ENCODE data around the gene CEACAM16. TPM values are rescaled to one million over a fixed set of nuclear protein-coding genes. Genes with fewer than 3 reads are reported as not detected.
A peak's percentile ranks its signal among the peaks of the same experiment; 100 is the strongest.

Gene CEACAM16
- total RNA-seq, 1 donor from 2014 or later, result not detected

DNA sequence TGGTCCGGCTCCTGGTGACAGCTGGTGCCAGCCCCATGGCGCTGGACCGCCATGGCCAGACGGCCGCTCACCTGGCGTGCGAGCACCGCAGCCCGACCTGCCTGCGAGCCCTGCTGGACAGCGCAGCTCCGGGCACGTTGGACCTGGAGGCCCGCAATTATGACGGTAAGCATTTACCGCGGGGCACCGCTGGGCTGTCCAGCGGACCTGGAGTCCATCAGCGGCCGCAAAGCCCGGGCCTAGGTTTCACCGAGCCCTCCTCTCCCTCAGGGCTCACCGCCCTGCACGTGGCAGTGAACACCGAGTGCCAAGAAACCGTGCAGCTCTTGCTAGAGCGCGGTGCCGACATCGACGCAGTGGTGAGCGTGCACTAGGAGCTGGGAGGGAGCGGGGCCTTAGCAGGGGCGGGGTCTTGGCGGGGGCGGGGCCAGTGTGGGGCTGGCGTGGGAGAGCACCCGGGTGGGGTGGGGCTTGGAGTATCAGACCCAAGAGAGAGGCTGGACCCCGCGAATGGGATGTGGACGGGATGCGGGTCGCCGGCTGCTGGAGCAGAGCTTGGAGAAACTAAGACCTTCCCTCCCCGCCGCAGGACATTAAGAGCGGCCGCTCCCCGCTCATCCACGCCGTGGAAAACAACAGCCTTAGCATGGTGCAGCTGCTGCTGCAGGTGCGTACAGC is 58.2 kb downstream of the CEACAM16 start:
- Mint-ChIP-seq H3K27ac (peak overlapping the region; percentile 91), H3K36me3 (ENCODE audit: insufficient read depth) (no peaks in the 10 kb centered on the region)
- peak; percentile 30 for DNase-seq (ENCODE audit: low spot score, unreplicated experiment)

DNA sequence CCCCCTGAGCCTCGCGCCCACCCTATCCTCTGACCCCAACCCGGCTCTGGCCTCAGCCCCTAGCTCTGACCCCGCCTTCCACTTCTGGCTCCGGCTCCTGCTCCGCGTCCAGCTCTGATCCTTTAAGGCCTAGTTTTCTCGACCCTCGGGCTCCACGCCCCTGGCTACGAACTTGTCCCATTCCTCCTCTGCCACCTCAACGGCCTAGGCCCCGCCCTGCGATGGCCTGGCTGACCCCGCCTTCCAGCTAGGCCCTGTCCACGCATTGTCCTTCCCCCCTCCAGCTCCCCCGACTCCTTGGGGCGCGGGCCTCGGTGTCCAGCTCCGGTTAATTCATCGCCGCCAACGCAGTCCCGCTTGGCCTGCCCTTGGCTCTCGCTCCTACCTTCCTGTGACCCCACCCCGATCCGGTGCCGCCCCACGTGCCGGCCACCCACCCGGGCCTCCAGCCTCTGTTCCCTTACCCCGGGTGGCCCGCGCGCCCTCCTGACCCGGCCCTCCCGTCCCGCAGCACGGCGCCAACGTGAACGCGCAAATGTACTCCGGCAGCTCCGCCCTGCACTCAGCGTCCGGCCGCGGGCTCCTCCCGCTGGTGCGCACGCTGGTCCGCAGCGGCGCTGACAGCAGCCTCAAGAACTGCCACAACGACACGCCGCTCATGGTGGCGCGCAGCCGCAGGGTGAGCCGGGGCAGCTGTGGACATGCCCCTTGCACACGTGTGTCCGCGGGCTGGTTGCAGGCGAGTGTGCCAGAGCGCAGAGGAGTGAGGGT is 59.0 kb downstream of the CEACAM16 start:
- peaks cover 42% of the 10 kb centered on the region for H3K27me3 Mint-ChIP-seq
- TF ChIP-seq, protein P1, sequence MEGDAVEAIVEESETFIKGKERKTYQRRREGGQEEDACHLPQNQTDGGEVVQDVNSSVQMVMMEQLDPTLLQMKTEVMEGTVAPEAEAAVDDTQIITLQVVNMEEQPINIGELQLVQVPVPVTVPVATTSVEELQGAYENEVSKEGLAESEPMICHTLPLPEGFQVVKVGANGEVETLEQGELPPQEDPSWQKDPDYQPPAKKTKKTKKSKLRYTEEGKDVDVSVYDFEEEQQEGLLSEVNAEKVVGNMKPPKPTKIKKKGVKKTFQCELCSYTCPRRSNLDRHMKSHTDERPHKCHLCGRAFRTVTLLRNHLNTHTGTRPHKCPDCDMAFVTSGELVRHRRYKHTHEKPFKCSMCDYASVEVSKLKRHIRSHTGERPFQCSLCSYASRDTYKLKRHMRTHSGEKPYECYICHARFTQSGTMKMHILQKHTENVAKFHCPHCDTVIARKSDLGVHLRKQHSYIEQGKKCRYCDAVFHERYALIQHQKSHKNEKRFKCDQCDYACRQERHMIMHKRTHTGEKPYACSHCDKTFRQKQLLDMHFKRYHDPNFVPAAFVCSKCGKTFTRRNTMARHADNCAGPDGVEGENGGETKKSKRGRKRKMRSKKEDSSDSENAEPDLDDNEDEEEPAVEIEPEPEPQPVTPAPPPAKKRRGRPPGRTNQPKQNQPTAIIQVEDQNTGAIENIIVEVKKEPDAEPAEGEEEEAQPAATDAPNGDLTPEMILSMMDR (IDR thresholded peaks at IDR 0.05; ENCODE audit: unreplicated experiment), result peak; percentile 18
- peak overlapping the region; percentile 79 for H3K4me3 Mint-ChIP-seq (ENCODE audit: low read depth)
- no peaks in the 10 kb centered on the region for H3K9me3 Mint-ChIP-seq (ENCODE audit: low read depth)
- peak; percentile 47 for DNase-seq (ENCODE audit: low spot score, unreplicated experiment)
- H3K27ac Mint-ChIP-seq, result peak overlapping the region; percentile 91
- H3K4me1 Mint-ChIP-seq (ENCODE audit: low read depth), result peaks cover 18% of the 10 kb centered on the region
- H3K36me3 Mint-ChIP-seq (ENCODE audit: insufficient read depth), result no peaks in the 10 kb centered on the region

More for the DNA sequence above, 58.2 kb downstream of the CEACAM16 start:
- H3K27me3 Mint-ChIP-seq, result peaks cover 48% of the 10 kb centered on the region
- no peaks in the 10 kb centered on the region for H3K9me3 Mint-ChIP-seq (ENCODE audit: low read depth)
- peaks cover 18% of the 10 kb centered on the region for H3K4me1 Mint-ChIP-seq (ENCODE audit: low read depth)
- H3K4me3 Mint-ChIP-seq (ENCODE audit: low read depth), result peak overlapping the region; percentile 79
- TF ChIP-seq, protein P1 (IDR thresholded peaks at IDR 0.05; ENCODE audit: unreplicated experiment), result no peak

DNA sequence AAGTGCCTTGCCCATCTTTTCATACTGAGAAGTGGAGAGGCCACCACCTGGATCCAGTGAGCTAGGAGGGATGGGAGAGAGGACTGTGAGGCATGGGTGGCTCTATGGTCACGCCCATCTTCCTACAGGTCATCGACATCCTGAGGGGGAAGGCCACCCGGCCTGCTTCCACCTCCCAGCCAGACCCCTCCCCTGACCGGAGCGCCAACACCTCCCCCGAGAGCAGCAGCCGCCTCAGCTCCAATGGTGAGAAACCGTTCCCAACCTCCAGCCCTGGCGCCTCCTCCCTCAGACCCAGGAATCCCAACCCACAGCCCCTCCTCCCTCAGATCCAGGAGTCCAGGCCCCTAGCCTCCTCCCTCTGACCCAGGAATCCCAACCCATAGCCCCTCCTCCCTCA is 59.6 kb downstream of the CEACAM16 start:
- TF ChIP-seq, protein P1 (IDR thresholded peaks at IDR 0.05; ENCODE audit: unreplicated experiment), result no peak
- Mint-ChIP-seq H3K27me3 (peaks cover 40% of the 10 kb centered on the region), H3K4me1 (ENCODE audit: low read depth) (peaks cover 16% of the 10 kb centered on the region), H3K36me3 (ENCODE audit: insufficient read depth) (no peaks in the 10 kb centered on the region), H3K27ac (peak overlapping the region; percentile 80), H3K4me3 (ENCODE audit: low read depth) (peak overlapping the region; percentile 79), H3K9me3 (ENCODE audit: low read depth) (no peaks in the 10 kb centered on the region)
- DNase-seq (ENCODE audit: low spot score, unreplicated experiment), result no peak

DNA sequence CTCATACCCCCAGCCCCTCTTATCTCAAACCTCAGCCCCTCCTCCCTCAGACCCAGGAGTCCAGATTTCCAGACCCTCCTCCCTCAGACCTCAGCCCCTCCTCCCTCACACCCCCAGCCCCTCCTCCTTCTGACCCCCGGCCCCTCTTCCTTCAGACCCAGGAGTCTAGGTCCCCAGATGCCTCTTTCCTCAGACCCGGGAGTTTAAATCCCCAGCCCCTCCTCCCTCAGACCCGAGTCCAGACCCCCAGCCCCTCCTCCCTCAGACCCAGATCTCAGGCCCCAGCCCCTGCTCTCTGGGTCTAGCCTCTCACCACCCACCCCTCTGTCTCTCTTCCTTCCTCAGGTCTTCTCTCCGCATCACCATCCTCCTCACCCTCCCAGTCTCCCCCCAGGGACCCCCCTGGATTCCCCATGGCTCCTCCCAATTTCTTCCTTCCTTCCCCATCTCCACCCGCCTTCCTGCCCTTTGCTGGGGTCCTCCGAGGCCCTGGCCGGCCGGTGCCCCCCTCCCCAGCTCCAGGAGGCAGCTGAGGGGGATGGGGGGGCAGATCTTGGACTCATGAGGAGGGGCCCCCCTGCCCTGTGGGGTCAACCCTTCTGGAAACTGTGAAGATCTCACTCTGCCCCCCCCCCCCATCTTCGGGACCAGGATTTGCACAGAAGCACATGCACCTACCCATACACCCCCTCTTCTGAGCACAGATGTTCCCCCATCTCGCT is 60.3 kb downstream of the CEACAM16 start:
- peaks cover 37% of the 10 kb centered on the region for H3K27me3 Mint-ChIP-seq
- no peak overlapping the region for H3K4me3 Mint-ChIP-seq (ENCODE audit: low read depth)
- H3K36me3 Mint-ChIP-seq (ENCODE audit: insufficient read depth), result no peaks in the 10 kb centered on the region
- TF ChIP-seq, protein P1 (IDR thresholded peaks at IDR 0.05; ENCODE audit: unreplicated experiment), result no peak
- H3K4me1 Mint-ChIP-seq (ENCODE audit: low read depth), result peaks cover 11% of the 10 kb centered on the region
- H3K27ac Mint-ChIP-seq, result no peak overlapping the region
- no peak for DNase-seq (ENCODE audit: low spot score, unreplicated experiment)
- H3K9me3 Mint-ChIP-seq (ENCODE audit: low read depth), result no peaks in the 10 kb centered on the region

Small RNAs within 50 kb of the gene (microRNA-seq; reads per million reads assigned to microRNA genes)
- not detected for gene MIR4531 (ENCODE audit: borderline number of aligned reads, unreplicated experiment)
- gene MIR8085 (ENCODE audit: borderline number of aligned reads, unreplicated experiment), result not detected

Other genes with a start within 250 kb of the CEACAM16 start
- 17.9 and 19.6 TPM in 2 replicates for gene ZNF180, start 198.6 kb upstream of the CEACAM16 start, total RNA-seq
- not detected in 2 replicates for gene CEACAM20, start 169.5 kb upstream of the CEACAM16 start, total RNA-seq
- gene IGSF23, start 85.6 kb upstream of the CEACAM16 start, total RNA-seq, result 0.67 and 1.7 TPM in 2 replicates
- gene PVR, start 55.2 kb upstream of the CEACAM16 start, total RNA-seq, result 61.2 and 64.3 TPM in 2 replicates
- 25.8 and 29.8 TPM in 2 replicates for gene CEACAM19, start 27.7 kb upstream of the CEACAM16 start, total RNA-seq
- 2.9 and 3.8 TPM in 2 replicates for gene BCL3, start 49.6 kb downstream of the CEACAM16 start, total RNA-seq
- 15.4 and 16.2 TPM in 2 replicates for gene CBLC, start 78.7 kb downstream of the CEACAM16 start, total RNA-seq
- 197 and 211 TPM in 2 replicates for gene BCAM, start 110.0 kb downstream of the CEACAM16 start, total RNA-seq
- gene NECTIN2, start 147.1 kb downstream of the CEACAM16 start, total RNA-seq, result 201 and 203 TPM in 2 replicates
- 63.0 and 67.1 TPM in 2 replicates for gene TOMM40, start 192.1 kb downstream of the CEACAM16 start, total RNA-seq
- 198 and 233 TPM in 2 replicates for gene APOE, start 206.6 kb downstream of the CEACAM16 start, total RNA-seq
- 85.5 and 89.4 TPM in 2 replicates for gene APOC1, start 215.5 kb downstream of the CEACAM16 start, total RNA-seq
- gene APOC4, start 243.1 kb downstream of the CEACAM16 start, total RNA-seq, result not detected in 2 replicates
- gene APOC2, start 246.9 kb downstream of the CEACAM16 start, total RNA-seq, result not detected in 2 replicates